ENCODE measurements around the gene TFRC. TPM values are rescaled to one million over a fixed set of nuclear protein-coding genes. Genes with fewer than 3 reads are reported as not detected.
"Not testable (repeated sequence)": the region's sequence is repeated elsewhere in the genome, so short reads cannot be mapped to it uniquely, and the experiment has no call there.

TFRC gene
- total RNA-seq, 1 donor from 2014 or later: 93.4 TPM

- no peaks in the 10 kb centered on the region for H3K4me1 ChIP-seq (ENCODE audit: control insufficient read depth in 3 of 3, insufficient read depth in 3 of 3, low read length in 3 of 3)
- H3K9ac ChIP-seq (ENCODE audit: low read depth in 1 of 3, low read length in 3 of 3): no peak overlapping the region
- no peaks in the 10 kb centered on the region for H3K27me3 ChIP-seq (ENCODE audit: control insufficient read depth in 3 of 3, insufficient read depth in 3 of 3, low read length in 3 of 3)
- H3K36me3 ChIP-seq (ENCODE audit: control insufficient read depth in 3 of 3, insufficient read depth in 3 of 3, low read length in 3 of 3): no peaks in the 10 kb centered on the region
- no peak overlapping the region for H3K27ac ChIP-seq (ENCODE audit: low read depth, low read length)
- no peak overlapping the region for H3K4me3 ChIP-seq (ENCODE audit: low read length in 3 of 3)
- H3K9me3 ChIP-seq (ENCODE audit: control insufficient read depth in 3 of 3, low read length in 3 of 3): no peaks in the 10 kb centered on the region
Observed at GRCh38 chr3:196008929-196009328, 73.0 kb downstream of the TFRC start.

- Histone ChIP-seq H3K9me3 (ENCODE audit: control insufficient read depth in 3 of 3, low read length in 3 of 3) (no peaks in the 10 kb centered on the region), H3K27ac (ENCODE audit: low read depth, low read length) (no peak overlapping the region), H3K27me3 (ENCODE audit: control insufficient read depth in 3 of 3, insufficient read depth in 3 of 3, low read length in 3 of 3) (no peaks in the 10 kb centered on the region), H3K36me3 (ENCODE audit: control insufficient read depth in 3 of 3, insufficient read depth in 3 of 3, low read length in 3 of 3) (no peaks in the 10 kb centered on the region), H3K9ac (ENCODE audit: low read depth in 1 of 3, low read length in 3 of 3) (no peak overlapping the region), H3K4me3 (ENCODE audit: low read length in 3 of 3) (no peak overlapping the region), H3K4me1 (ENCODE audit: control insufficient read depth in 3 of 3, insufficient read depth in 3 of 3, low read length in 3 of 3) (no peaks in the 10 kb centered on the region)
Observed at GRCh38 chr3:196008387-196008786, 73.5 kb downstream of the TFRC start.

GRCh38 chr3:196007744-196008335 is 74.0 kb downstream of the TFRC start:
- H3K4me1 ChIP-seq (ENCODE audit: control insufficient read depth in 3 of 3, insufficient read depth in 3 of 3, low read length in 3 of 3): no peaks in the 10 kb centered on the region
- no peak overlapping the region for H3K9ac ChIP-seq (ENCODE audit: low read depth in 1 of 3, low read length in 3 of 3)
- no peak overlapping the region for H3K4me3 ChIP-seq (ENCODE audit: low read length in 3 of 3)
- H3K9me3 ChIP-seq (ENCODE audit: control insufficient read depth in 3 of 3, low read length in 3 of 3): no peaks in the 10 kb centered on the region
- no peaks in the 10 kb centered on the region for H3K27me3 ChIP-seq (ENCODE audit: control insufficient read depth in 3 of 3, insufficient read depth in 3 of 3, low read length in 3 of 3)
- no peaks in the 10 kb centered on the region for H3K36me3 ChIP-seq (ENCODE audit: control insufficient read depth in 3 of 3, insufficient read depth in 3 of 3, low read length in 3 of 3)
- no peak overlapping the region for H3K27ac ChIP-seq (ENCODE audit: low read depth, low read length)

GRCh38 chr3:196005338-196005737 is 76.6 kb downstream of the TFRC start:
- not testable (repeated sequence) for H3K9me3 ChIP-seq (ENCODE audit: control insufficient read depth in 3 of 3, low read length in 3 of 3); H3K4me3 ChIP-seq (ENCODE audit: low read length in 3 of 3); H3K27me3 ChIP-seq (ENCODE audit: control insufficient read depth in 3 of 3, insufficient read depth in 3 of 3, low read length in 3 of 3); H3K4me1 ChIP-seq (ENCODE audit: control insufficient read depth in 3 of 3, insufficient read depth in 3 of 3, low read length in 3 of 3); H3K27ac ChIP-seq (ENCODE audit: low read depth, low read length); H3K9ac ChIP-seq (ENCODE audit: low read depth in 1 of 3, low read length in 3 of 3); H3K36me3 ChIP-seq (ENCODE audit: control insufficient read depth in 3 of 3, insufficient read depth in 3 of 3, low read length in 3 of 3)

GRCh38 chr3:196004359-196005052 is 77.4 kb downstream of the TFRC start:
- H3K27me3 ChIP-seq (ENCODE audit: control insufficient read depth in 3 of 3, insufficient read depth in 3 of 3, low read length in 3 of 3): peaks cover 5 to 10% (median 9%) of the 10 kb centered on the region in 3 donors
- not testable (repeated sequence) for H3K4me1 ChIP-seq (ENCODE audit: control insufficient read depth in 3 of 3, insufficient read depth in 3 of 3, low read length in 3 of 3); H3K36me3 ChIP-seq (ENCODE audit: control insufficient read depth in 3 of 3, insufficient read depth in 3 of 3, low read length in 3 of 3); H3K4me3 ChIP-seq (ENCODE audit: low read length in 3 of 3); H3K9ac ChIP-seq (ENCODE audit: low read depth in 1 of 3, low read length in 3 of 3); H3K9me3 ChIP-seq (ENCODE audit: control insufficient read depth in 3 of 3, low read length in 3 of 3); H3K27ac ChIP-seq (ENCODE audit: low read depth, low read length)

GRCh38 chr3:196003611-196004010 is 78.3 kb downstream of the TFRC start:
- H3K27me3 ChIP-seq (ENCODE audit: control insufficient read depth in 3 of 3, insufficient read depth in 3 of 3, low read length in 3 of 3): peaks cover 12 to 15% (median 14%) of the 10 kb centered on the region in 3 donors
- H3K36me3 ChIP-seq (ENCODE audit: control insufficient read depth in 3 of 3, insufficient read depth in 3 of 3, low read length in 3 of 3): no peaks in the 10 kb centered on the region
- H3K4me3 ChIP-seq (ENCODE audit: low read length in 3 of 3): no peak overlapping the region
- no peaks in the 10 kb centered on the region for H3K9me3 ChIP-seq (ENCODE audit: control insufficient read depth in 3 of 3, low read length in 3 of 3)
- H3K9ac ChIP-seq (ENCODE audit: low read depth in 1 of 3, low read length in 3 of 3): no peak overlapping the region
- no peak overlapping the region for H3K27ac ChIP-seq (ENCODE audit: low read depth, low read length)
- H3K4me1 ChIP-seq (ENCODE audit: control insufficient read depth in 3 of 3, insufficient read depth in 3 of 3, low read length in 3 of 3): no peaks in the 10 kb centered on the region

GRCh38 chr3:196002721-196003120 is 79.2 kb downstream of the TFRC start:
- H3K4me3 ChIP-seq (ENCODE audit: low read length in 3 of 3); H3K9ac ChIP-seq (ENCODE audit: low read depth in 1 of 3, low read length in 3 of 3); H3K27ac ChIP-seq (ENCODE audit: low read depth, low read length); H3K4me1 ChIP-seq (ENCODE audit: control insufficient read depth in 3 of 3, insufficient read depth in 3 of 3, low read length in 3 of 3); H3K36me3 ChIP-seq (ENCODE audit: control insufficient read depth in 3 of 3, insufficient read depth in 3 of 3, low read length in 3 of 3); H3K9me3 ChIP-seq (ENCODE audit: control insufficient read depth in 3 of 3, low read length in 3 of 3): not testable (repeated sequence)
- H3K27me3 ChIP-seq (ENCODE audit: control insufficient read depth in 3 of 3, insufficient read depth in 3 of 3, low read length in 3 of 3): peaks cover 12 to 15% (median 14%) of the 10 kb centered on the region in 3 donors

GRCh38 chr3:196001240-196001639 is 80.7 kb downstream of the TFRC start:
- H3K36me3 ChIP-seq (ENCODE audit: control insufficient read depth in 3 of 3, insufficient read depth in 3 of 3, low read length in 3 of 3); H3K9ac ChIP-seq (ENCODE audit: low read depth in 1 of 3, low read length in 3 of 3); H3K9me3 ChIP-seq (ENCODE audit: control insufficient read depth in 3 of 3, low read length in 3 of 3); H3K4me1 ChIP-seq (ENCODE audit: control insufficient read depth in 3 of 3, insufficient read depth in 3 of 3, low read length in 3 of 3); H3K27ac ChIP-seq (ENCODE audit: low read depth, low read length); H3K4me3 ChIP-seq (ENCODE audit: low read length in 3 of 3): not testable (repeated sequence)
- H3K27me3 ChIP-seq (ENCODE audit: control insufficient read depth in 3 of 3, insufficient read depth in 3 of 3, low read length in 3 of 3): peaks cover 12 to 15% (median 14%) of the 10 kb centered on the region in 3 donors

- H3K9ac ChIP-seq (ENCODE audit: low read depth in 1 of 3, low read length in 3 of 3); H3K9me3 ChIP-seq (ENCODE audit: control insufficient read depth in 3 of 3, low read length in 3 of 3); H3K27ac ChIP-seq (ENCODE audit: low read depth, low read length); H3K36me3 ChIP-seq (ENCODE audit: control insufficient read depth in 3 of 3, insufficient read depth in 3 of 3, low read length in 3 of 3); H3K4me1 ChIP-seq (ENCODE audit: control insufficient read depth in 3 of 3, insufficient read depth in 3 of 3, low read length in 3 of 3); H3K4me3 ChIP-seq (ENCODE audit: low read length in 3 of 3): not testable (repeated sequence)
- peaks cover 12 to 15% (median 14%) of the 10 kb centered on the region in 3 donors for H3K27me3 ChIP-seq (ENCODE audit: control insufficient read depth in 3 of 3, insufficient read depth in 3 of 3, low read length in 3 of 3)
Observed at GRCh38 chr3:196000360-196000950, 81.4 kb downstream of the TFRC start.

GRCh38 chr3:195999896-196000295 is 82.0 kb downstream of the TFRC start:
- H3K9me3 ChIP-seq (ENCODE audit: control insufficient read depth in 3 of 3, low read length in 3 of 3): no peaks in the 10 kb centered on the region
- H3K27ac ChIP-seq (ENCODE audit: low read depth, low read length): no peak overlapping the region
- H3K27me3 ChIP-seq (ENCODE audit: control insufficient read depth in 3 of 3, insufficient read depth in 3 of 3, low read length in 3 of 3): peaks cover 12 to 15% (median 14%) of the 10 kb centered on the region in 3 donors
- no peak overlapping the region for H3K4me3 ChIP-seq (ENCODE audit: low read length in 3 of 3)
- no peaks in the 10 kb centered on the region for H3K4me1 ChIP-seq (ENCODE audit: control insufficient read depth in 3 of 3, insufficient read depth in 3 of 3, low read length in 3 of 3)
- H3K36me3 ChIP-seq (ENCODE audit: control insufficient read depth in 3 of 3, insufficient read depth in 3 of 3, low read length in 3 of 3): no peaks in the 10 kb centered on the region
- no peak overlapping the region for H3K9ac ChIP-seq (ENCODE audit: low read depth in 1 of 3, low read length in 3 of 3)
